Femur (tissue), 1 donor: Measurements from ENCODE around the gene PKHD1.

Experiments
- DNase-seq: peaks from one replicate; pipeline ENCODE4 v3.0.0-alpha.2; 2017

PKHD1 gene

DNA sequence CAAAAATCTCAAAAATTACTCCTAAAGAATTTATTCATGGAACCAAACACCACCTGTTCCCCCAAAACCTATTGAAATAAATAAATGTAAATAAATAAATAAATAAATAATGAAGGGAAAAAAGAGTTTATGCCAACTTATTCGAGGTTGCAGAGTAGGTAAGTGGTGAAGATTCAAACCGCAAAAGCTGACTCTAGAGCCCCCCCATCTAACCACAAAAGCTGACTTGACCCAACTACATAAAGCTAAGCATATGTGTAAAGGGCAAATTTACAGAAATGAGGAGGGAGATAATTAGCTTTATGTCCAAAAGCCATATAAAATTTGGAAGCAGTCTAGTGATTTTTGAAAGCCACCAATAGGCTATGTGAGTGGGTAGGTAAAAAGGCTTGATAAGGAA lies 486.9 kb downstream of the PKHD1 start:
- DNase-seq, result no peak

- no peak for DNase-seq
Measured at GRCh38 chr6:51598171-51598570, 489.2 kb downstream of the PKHD1 start.

GRCh38 chr6:51594981-51595380 lies 492.4 kb downstream of the PKHD1 start:
- DNase-seq, result no peak

- no peak for DNase-seq
Measured at GRCh38 chr6:51585264-51585663, 502.1 kb downstream of the PKHD1 start.

GRCh38 chr6:51584163-51584562 lies 503.2 kb downstream of the PKHD1 start:
- DNase-seq, result no peak

DNA sequence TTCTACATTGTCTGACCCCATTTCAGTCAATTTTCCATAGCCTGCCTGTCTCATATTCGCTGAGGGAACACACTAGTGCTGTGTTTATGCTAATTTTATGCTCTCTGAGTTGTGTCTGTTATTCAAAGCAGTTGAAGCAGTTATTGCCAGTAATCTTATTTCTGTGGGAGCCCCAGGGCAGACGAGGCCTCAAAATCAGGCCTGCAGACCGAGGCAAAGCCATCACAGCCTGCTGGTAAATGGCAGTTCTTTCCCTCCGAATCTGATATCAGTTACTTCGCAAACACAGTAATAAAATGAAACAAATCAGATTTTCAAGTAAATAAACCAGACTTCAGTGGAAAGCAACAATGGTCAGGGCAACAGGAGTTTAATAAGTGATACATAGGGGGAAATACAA lies 508.4 kb downstream of the PKHD1 start:
- DNase-seq, result no peak

- DNase-seq, result no peak
Measured at GRCh38 chr6:51578362-51578761, 509.1 kb downstream of the PKHD1 start.

DNA sequence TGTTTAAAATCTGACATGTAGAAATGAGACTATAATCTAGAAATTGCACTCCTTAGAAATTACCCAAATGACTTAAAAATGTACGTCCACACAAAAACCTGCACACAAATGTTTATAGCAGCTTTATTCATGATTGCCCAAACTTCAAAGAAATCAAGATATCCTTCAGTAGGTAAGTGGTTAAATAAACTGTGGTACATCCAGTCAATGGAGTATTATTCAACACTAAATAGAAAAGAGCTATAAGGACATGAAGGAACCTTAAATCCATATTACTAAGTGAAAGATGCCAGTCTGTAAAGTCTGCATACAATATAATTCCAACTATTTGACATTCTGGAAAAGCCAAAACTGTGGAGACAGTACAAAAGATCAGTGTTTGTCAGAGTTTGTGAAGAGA lies 513.4 kb downstream of the PKHD1 start:
- DNase-seq, result no peak

DNA sequence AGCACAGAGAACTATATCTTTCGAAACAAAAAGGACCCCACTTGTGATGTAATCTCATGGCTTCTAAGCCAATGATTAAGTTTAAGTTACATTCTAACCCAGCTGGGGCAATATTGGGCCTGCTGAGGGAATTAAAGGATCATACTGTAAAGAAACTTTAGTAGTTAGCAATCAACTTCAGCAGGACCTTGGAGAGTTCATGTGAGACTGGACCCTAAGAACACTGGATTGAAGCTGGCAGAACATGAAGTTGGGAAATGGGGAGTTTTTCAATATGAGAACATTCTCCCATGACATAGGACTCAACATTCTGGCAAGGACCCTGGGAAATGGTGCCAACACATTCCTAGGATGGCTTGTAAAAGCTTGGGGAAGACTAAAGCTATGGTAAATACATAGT lies 516.2 kb downstream of the PKHD1 start:
- DNase-seq, result no peak

DNA sequence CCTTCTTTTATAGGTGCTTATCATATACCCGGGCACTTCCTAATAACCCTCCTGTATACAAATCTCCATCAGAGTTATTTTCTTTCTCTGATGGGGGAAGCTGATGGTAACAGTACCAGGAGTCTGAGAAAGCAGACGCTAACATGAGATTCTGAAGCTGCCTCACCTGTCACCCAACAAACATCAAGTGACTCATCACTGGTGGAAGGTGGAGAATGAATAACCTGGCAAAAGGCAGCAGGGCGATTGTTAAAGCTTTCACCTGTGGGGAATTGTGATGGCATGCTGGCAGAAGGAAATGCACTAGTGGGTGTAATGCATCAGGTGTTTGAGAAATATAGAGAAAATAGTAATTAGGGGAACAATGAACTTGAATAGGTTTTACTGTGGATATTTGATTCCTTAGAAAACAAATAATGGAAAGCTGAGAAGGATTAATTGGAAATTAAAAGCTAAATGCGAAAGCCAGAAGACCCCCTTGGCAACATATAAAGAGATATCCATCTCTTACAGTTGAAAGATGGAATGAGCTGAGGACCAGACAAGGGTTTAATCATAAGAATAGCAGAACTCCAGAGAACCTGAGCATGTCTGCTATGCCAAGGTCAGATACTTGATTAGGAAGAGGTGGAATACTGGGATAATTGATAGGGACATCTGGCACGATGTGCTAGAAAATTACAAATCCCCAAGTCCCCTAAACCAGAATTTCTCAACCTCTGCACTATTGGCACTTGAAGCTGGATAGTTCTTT lies 517.1 kb downstream of the PKHD1 start:
- DNase-seq, result no peak

DNA sequence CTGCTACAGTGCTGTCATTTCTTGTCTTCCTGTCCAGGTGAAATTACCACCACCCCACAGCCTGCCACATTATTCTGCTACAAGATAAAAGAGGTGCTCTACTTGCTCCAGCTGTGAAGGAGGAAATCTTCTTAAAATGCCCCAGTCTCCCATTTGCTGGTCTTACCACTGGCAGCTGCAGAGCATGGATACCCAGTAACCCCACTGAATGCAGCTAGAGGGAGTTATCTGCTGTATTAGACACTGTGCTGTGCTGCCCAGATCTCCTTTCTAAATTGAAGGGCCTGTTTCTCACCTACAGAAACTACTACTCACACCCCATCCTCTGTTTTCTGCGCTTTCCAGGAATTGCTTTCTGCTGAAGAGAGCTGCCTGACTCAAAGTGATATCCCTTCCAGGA lies 517.8 kb downstream of the PKHD1 start:
- no peak for DNase-seq

GRCh38 chr6:51568771-51569170 lies 518.6 kb downstream of the PKHD1 start:
- no peak for DNase-seq

GRCh38 chr6:51565472-51565871 lies 521.9 kb downstream of the PKHD1 start:
- no peak for DNase-seq
